Measurements from ENCODE around the gene ADM5.
"Not testable (repeated sequence)": the region's sequence is repeated elsewhere in the genome, so short reads cannot be mapped to it uniquely, and the experiment has no call there.

DNA sequence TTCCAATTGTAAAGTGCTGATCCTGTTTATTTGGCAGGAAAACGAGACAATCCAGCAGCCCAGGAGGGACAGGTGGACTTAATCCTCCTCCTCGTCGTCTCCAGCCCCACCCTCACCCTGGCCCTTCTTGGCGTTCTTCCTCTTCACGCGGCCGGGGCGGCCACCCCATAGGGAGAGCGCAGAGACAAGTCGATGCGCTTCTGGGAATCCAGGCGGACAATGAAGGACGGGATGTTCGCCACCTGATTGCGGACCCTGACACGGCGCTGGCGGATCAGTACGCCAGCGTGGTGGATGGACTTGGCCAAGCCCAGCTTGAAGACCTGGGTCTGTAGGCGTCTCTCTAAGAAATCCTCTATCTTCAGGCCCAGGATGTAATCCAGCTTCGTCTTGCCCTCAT lies 30.0 kb downstream of the ADM5 start:
- TF ChIP-seq, protein P1, sequence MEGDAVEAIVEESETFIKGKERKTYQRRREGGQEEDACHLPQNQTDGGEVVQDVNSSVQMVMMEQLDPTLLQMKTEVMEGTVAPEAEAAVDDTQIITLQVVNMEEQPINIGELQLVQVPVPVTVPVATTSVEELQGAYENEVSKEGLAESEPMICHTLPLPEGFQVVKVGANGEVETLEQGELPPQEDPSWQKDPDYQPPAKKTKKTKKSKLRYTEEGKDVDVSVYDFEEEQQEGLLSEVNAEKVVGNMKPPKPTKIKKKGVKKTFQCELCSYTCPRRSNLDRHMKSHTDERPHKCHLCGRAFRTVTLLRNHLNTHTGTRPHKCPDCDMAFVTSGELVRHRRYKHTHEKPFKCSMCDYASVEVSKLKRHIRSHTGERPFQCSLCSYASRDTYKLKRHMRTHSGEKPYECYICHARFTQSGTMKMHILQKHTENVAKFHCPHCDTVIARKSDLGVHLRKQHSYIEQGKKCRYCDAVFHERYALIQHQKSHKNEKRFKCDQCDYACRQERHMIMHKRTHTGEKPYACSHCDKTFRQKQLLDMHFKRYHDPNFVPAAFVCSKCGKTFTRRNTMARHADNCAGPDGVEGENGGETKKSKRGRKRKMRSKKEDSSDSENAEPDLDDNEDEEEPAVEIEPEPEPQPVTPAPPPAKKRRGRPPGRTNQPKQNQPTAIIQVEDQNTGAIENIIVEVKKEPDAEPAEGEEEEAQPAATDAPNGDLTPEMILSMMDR (conservative IDR thresholded peaks at IDR 0.05; ENCODE audit: low read depth in 2 of 2) = not testable (repeated sequence)
- TF ChIP-seq, protein P2, sequence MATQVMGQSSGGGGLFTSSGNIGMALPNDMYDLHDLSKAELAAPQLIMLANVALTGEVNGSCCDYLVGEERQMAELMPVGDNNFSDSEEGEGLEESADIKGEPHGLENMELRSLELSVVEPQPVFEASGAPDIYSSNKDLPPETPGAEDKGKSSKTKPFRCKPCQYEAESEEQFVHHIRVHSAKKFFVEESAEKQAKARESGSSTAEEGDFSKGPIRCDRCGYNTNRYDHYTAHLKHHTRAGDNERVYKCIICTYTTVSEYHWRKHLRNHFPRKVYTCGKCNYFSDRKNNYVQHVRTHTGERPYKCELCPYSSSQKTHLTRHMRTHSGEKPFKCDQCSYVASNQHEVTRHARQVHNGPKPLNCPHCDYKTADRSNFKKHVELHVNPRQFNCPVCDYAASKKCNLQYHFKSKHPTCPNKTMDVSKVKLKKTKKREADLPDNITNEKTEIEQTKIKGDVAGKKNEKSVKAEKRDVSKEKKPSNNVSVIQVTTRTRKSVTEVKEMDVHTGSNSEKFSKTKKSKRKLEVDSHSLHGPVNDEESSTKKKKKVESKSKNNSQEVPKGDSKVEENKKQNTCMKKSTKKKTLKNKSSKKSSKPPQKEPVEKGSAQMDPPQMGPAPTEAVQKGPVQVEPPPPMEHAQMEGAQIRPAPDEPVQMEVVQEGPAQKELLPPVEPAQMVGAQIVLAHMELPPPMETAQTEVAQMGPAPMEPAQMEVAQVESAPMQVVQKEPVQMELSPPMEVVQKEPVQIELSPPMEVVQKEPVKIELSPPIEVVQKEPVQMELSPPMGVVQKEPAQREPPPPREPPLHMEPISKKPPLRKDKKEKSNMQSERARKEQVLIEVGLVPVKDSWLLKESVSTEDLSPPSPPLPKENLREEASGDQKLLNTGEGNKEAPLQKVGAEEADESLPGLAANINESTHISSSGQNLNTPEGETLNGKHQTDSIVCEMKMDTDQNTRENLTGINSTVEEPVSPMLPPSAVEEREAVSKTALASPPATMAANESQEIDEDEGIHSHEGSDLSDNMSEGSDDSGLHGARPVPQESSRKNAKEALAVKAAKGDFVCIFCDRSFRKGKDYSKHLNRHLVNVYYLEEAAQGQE (IDR thresholded peaks at IDR 0.05; ENCODE audit: unreplicated experiment) = not testable (repeated sequence)
- not testable (repeated sequence) for TF ChIP-seq EZH2phosphoT487 (IDR thresholded peaks at IDR 0.05; ENCODE audit: unreplicated experiment); NANOG (IDR thresholded peaks at IDR 0.05; ENCODE audit: borderline replicate concordance); POLR2AphosphoS5 (IDR thresholded peaks at IDR 0.05; ENCODE audit: low read depth)

All from GM23338 (cell line).